DND-41 (cell line): ENCODE results near the gene SETDB2.

Experiments used
- EZH2 ChIP-seq: IDR thresholded peaks from 3 replicates; pipeline ENCODE4 v1.6.1; 2012; ENCODE audit warnings: borderline replicate concordance, low read depth, mild to moderate bottlenecking, moderate library complexity, low read length, inconsistent platforms; ENCODE audit not compliant: severe bottlenecking
- TF ChIP-seq, protein P1 (sequence below): IDR thresholded peaks from 2 replicates; pipeline ENCODE4 v1.5.1; 2012; ENCODE audit warnings: borderline replicate concordance, low read length, moderate library complexity, mild to moderate bottlenecking; ENCODE audit not compliant: poor library complexity, severe bottlenecking; ENCODE audit errors: extremely low read depth

- TF ChIP-seq, protein P1, sequence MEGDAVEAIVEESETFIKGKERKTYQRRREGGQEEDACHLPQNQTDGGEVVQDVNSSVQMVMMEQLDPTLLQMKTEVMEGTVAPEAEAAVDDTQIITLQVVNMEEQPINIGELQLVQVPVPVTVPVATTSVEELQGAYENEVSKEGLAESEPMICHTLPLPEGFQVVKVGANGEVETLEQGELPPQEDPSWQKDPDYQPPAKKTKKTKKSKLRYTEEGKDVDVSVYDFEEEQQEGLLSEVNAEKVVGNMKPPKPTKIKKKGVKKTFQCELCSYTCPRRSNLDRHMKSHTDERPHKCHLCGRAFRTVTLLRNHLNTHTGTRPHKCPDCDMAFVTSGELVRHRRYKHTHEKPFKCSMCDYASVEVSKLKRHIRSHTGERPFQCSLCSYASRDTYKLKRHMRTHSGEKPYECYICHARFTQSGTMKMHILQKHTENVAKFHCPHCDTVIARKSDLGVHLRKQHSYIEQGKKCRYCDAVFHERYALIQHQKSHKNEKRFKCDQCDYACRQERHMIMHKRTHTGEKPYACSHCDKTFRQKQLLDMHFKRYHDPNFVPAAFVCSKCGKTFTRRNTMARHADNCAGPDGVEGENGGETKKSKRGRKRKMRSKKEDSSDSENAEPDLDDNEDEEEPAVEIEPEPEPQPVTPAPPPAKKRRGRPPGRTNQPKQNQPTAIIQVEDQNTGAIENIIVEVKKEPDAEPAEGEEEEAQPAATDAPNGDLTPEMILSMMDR, result no peak
- TF ChIP-seq EZH2, result no peak
Observed at GRCh38 chr13:49404703-49405020, 39.4 kb upstream of the SETDB2 start.
